Duodenal mucosa (tissue), 2 donors: ENCODE data around the gene OR51B6.
"Not testable (repeated sequence)": the region's sequence is repeated elsewhere in the genome, so short reads cannot be mapped to it uniquely, and the experiment has no call there.

Experiments used
- H3K27ac ChIP-seq: one replicate; pipeline ENCODE4 v1.7.0; 2013; ENCODE audit warnings: low read depth, low read length
- H3K27me3 ChIP-seq, 2 donors: one replicate each; pipeline ENCODE4 v1.7.0; 2013; ENCODE audit warnings: low read length in 2 of 2, control low read depth in 1 of 2; ENCODE audit not compliant: insufficient read depth in 2 of 2, control insufficient read depth in 1 of 2
- H3K36me3 ChIP-seq, 2 donors: one replicate each; pipeline ENCODE4 v1.7.0; 2013; ENCODE audit warnings: low read length in 2 of 2, control low read depth in 1 of 2; ENCODE audit not compliant: insufficient read depth in 2 of 2, control insufficient read depth in 1 of 2
- H3K4me1 ChIP-seq, 2 donors: one replicate each; pipeline ENCODE4 v1.7.0; 2013; ENCODE audit warnings: low read length in 2 of 2, control low read depth in 1 of 2; ENCODE audit not compliant: insufficient read depth in 2 of 2, control insufficient read depth in 1 of 2
- H3K4me3 ChIP-seq, 2 donors: one replicate each; pipeline ENCODE4 v1.7.0; 2013; ENCODE audit warnings: low read length in 2 of 2, low read depth in 1 of 2
- H3K9ac ChIP-seq, 2 donors: one replicate each; pipeline ENCODE4 v1.7.0; 2013; ENCODE audit warnings: low read length in 2 of 2, low read depth in 1 of 2
- H3K9me3 ChIP-seq, 2 donors: one replicate each; pipeline ENCODE4 v1.7.0; 2013; ENCODE audit warnings: low read length in 2 of 2, control low read depth in 1 of 2; ENCODE audit not compliant: control insufficient read depth in 1 of 2

Gene OR51B6

DNA sequence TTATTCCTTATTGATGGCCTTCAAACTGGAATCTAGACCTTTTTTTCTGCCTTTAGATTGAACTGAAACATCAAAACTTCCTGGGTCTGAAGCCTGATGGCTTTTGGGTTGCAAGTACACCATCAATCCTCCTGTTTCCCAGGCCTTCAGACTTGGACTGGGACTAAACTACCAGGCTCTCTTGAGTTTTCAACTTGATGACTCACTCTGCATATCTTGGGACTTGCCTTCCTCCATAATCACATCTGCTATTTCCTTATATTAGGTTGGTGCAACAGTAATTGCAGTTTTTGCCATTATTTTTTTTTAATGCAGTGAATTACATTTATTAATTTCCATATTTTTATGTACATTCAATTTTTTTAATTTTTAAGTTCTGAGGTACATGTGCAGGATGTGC is 15.0 kb upstream of the OR51B6 start:
- H3K9me3 ChIP-seq, result no peaks in the 10 kb centered on the region
- H3K4me3 ChIP-seq, result no peak overlapping the region
- no peak overlapping the region for H3K9ac ChIP-seq
- H3K27me3 ChIP-seq, result no peaks in the 10 kb centered on the region
- no peak overlapping the region for H3K27ac ChIP-seq
- no peaks in the 10 kb centered on the region for H3K36me3 ChIP-seq
- H3K4me1 ChIP-seq, result no peaks in the 10 kb centered on the region

DNA sequence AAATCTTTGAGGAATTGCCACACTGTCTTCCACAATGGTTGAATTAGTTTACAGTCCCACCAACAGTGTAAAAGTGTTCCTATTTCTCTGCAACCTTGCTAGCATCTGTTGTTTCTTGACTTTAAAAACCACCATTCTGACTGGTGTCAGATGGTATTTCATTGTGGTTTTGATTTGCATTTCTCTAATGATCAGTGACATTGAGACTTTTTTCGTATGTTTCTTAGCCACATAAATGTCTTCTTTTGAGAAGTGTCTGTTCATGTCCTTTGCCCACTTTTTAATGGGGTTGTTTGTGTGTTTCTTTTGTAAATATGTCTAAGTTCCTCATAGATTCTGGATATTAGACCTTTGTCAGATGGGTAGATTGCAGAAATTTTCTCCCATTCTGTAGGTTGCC is 14.1 kb upstream of the OR51B6 start:
- H3K4me1 ChIP-seq, H3K4me3 ChIP-seq, H3K27ac ChIP-seq, H3K27me3 ChIP-seq, H3K9ac ChIP-seq, H3K9me3 ChIP-seq, H3K36me3 ChIP-seq: not testable (repeated sequence)

DNA sequence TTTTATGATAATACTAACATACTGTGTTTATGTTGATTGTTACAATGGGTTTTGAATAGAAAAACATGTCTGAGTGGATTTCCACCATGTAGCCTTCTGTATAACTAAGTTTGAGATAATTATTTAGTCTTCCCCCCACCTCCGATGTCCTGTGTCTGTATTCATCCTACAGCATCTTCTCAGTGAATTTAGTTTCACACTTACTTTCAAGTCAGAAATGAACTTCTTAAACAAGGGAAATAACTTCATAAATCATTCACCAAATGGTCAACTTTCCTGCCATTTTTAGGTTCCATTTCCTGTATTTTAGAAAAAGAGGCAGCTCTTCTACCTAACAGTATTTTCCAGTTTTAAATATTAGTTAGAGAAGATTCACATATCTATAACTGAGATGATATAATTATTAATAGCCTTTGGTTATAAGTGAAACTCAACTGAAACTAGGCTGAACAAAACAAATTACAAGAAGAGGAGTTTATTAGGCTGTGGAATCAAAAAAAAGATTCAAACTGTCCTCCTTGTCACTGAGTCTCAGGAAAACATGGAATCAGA is 11.5 kb upstream of the OR51B6 start:
- H3K9me3 ChIP-seq, result no peaks in the 10 kb centered on the region
- no peak overlapping the region for H3K9ac ChIP-seq
- H3K27ac ChIP-seq, result no peak overlapping the region
- no peaks in the 10 kb centered on the region for H3K4me1 ChIP-seq
- no peaks in the 10 kb centered on the region for H3K36me3 ChIP-seq
- H3K27me3 ChIP-seq, result no peaks in the 10 kb centered on the region
- H3K4me3 ChIP-seq, result no peak overlapping the region

DNA sequence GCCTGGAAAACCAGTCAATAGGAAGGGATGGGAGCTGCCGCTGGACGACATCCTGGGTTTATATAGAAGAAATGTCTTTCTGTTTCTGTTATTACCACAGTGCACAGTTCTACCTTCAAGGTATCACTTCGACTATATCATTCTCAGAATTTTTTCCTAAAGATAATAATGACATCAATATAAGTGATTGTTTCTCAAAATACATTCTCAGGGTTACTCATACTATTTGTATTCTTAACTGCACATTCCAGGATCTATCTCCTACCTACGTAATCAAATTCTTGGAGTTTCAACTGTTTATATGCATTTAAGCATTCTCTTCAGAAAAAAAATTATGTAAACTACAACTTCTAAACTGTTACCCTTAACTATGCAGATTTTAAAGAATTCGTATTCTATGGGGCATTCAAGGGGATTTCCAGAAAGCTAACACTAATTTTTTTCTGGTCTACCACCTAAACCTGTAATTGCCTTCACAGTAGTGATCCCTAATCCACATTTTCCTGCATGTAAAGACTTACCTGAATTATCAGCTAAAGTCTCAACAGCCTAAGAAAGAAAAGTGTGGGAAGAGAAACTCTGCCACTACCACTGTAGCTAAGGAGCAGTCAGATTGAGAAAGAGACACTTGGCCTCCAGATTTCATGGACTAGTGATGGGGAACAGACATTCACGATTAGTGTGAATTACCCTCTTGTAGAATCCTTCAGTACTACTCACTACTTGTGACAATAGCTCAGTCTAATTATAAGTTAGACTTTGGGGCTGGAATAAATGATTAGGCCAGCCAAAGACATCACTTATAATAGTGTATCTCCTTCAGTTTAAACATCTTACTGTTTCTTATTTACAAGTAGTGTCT is 7.6 kb upstream of the OR51B6 start, which contains the start of gene OR51B5:
TSS of gene OR51B5 (minus strand) at position 51 of the 862 bp plus-strand sequence. CDS start at position 51, 0 bp downstream.
- Histone ChIP-seq H3K4me1 (no peaks in the 10 kb centered on the region), H3K36me3 (no peaks in the 10 kb centered on the region), H3K27me3 (no peaks in the 10 kb centered on the region), H3K9me3 (no peaks in the 10 kb centered on the region), H3K27ac (no peak within 1 kb of the TSS), H3K4me3 (no peak within 1 kb of the TSS), H3K9ac (no peak within 1 kb of the TSS)

DNA sequence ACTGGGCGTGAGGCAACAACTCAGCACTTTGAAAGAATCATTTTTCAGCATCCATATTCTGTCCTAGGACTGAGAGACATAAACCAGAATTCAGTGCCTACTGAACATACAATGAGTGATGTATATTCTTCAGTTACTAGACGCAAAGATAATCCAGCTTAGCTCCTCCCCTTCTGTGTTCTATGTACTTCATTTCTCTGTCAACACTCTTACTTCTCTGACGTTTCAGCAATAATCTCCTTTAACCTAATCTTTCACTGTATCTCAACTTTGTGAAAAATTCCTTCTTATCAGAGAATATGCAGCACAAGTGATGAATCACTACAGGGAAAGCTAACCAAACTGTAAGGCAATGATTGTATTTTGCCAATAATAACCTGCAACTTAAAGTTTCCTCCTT is 5.5 kb upstream of the OR51B6 start:
- Histone ChIP-seq H3K4me3 (no peak overlapping the region), H3K27ac (no peak overlapping the region), H3K27me3 (no peaks in the 10 kb centered on the region), H3K9me3 (no peaks in the 10 kb centered on the region), H3K9ac (no peak overlapping the region), H3K36me3 (no peaks in the 10 kb centered on the region), H3K4me1 (no peaks in the 10 kb centered on the region)

DNA sequence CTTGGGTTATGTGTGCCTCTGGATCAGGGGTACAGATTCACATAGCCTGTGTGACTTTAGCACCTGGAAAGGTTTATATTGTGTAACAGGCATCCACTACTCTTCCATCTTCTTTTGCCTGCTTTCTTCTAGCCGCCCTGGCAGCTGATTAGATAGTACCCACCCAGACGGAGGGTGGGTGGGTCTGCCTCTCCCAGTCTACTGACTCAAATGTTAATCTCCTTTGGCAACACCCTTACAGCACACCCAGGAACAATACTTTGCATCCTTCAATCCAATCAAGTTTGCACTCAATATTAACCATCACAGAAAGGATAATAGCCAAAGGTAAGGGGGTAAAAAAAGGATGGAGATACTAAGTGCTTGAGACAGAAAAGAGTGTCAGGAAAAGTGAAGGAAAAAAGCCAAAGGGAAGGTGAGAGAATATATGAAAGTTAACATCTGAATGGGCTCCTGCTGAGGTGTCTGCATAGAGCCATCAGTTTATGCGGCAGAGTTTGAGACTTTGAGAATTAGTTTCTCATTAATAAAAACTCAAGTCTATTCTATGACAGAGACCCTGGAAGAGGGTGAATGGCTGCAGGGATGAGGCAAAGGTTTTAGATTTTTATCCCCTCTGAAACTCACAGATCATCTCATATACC is 2.6 kb upstream of the OR51B6 start:
- Histone ChIP-seq H3K9me3 (no peaks in the 10 kb centered on the region), H3K27me3 (no peaks in the 10 kb centered on the region), H3K4me3 (no peak overlapping the region), H3K27ac (no peak overlapping the region), H3K9ac (no peak overlapping the region), H3K4me1 (no peaks in the 10 kb centered on the region), H3K36me3 (no peaks in the 10 kb centered on the region)

DNA sequence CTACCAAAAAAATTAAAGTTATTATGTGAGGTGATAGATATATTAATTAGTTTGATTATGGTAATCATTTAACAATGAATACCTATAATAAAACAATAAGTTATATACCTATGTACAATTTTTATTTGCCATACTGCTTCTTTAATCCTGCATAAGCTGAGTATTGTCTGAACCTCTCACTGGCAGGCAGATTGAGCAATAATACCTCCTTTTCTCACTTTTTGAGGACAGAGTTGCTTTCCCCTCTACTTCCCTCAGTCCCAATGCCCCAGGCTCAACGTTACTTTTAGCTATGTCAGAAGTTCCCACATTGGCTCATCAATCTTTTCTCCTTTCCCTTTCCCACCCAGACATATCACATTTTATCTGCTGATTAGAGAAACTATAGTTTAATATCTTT is 1.8 kb upstream of the OR51B6 start:
- no peaks in the 10 kb centered on the region for H3K36me3 ChIP-seq
- H3K4me1 ChIP-seq, result no peaks in the 10 kb centered on the region
- no peak overlapping the region for H3K4me3 ChIP-seq
- no peaks in the 10 kb centered on the region for H3K27me3 ChIP-seq
- no peak overlapping the region for H3K27ac ChIP-seq
- H3K9ac ChIP-seq, result no peak overlapping the region
- no peaks in the 10 kb centered on the region for H3K9me3 ChIP-seq

DNA sequence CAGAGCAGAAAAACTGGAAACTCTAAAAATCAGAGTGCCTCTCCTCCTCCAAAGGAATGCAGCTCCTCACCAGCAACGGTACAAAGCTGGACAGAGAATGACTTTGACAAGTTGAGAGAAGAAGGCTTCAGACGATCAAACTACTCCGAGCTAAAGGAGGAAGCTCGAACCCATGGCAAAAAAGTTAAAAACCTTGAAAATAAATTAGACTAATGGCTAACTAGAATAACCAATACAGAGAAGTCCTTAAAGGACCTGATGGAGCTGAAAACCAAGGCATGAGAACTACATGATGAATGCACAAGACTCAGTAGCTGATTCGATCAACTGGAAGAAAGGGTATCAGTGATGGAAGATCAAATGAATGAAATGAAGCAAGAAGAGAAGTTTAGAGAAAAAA is 4.7 kb downstream of the OR51B6 start:
- H3K27me3 ChIP-seq, H3K36me3 ChIP-seq, H3K4me1 ChIP-seq, H3K9me3 ChIP-seq, H3K9ac ChIP-seq, H3K27ac ChIP-seq, H3K4me3 ChIP-seq: not testable (repeated sequence)

DNA sequence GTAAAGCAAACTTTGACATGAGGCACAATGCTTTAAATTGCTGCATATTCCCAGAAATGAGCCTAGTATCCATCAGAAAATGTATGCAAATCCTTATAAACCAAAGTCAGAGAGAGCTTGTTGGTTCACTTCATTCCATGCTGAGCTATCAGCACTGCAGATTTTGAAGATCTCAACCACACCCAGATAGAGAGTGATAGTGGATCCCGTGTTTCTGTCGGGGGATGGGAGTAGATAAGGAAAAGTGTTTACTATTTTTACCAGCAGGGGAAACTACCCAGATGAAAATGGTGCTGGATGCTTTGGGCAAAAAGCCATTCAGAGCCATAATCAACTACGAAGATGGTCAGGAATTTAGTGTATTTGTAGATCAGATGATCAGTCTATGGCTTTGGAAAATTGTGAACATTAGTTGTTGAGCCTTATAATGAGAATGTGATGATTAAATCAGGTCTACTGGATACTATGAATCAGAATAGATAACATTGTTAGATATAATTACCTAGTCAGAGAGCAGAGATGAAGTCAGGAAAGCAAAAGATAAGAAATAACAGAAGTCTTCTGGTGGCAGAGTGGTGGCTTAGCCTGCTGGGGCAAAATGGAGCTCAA is 10.8 kb downstream of the OR51B6 start:
- Histone ChIP-seq H3K36me3 (no peaks in the 10 kb centered on the region), H3K4me3 (no peak overlapping the region), H3K27me3 (no peaks in the 10 kb centered on the region), H3K27ac (no peak overlapping the region), H3K4me1 (no peaks in the 10 kb centered on the region), H3K9ac (no peak overlapping the region), H3K9me3 (no peaks in the 10 kb centered on the region)

DNA sequence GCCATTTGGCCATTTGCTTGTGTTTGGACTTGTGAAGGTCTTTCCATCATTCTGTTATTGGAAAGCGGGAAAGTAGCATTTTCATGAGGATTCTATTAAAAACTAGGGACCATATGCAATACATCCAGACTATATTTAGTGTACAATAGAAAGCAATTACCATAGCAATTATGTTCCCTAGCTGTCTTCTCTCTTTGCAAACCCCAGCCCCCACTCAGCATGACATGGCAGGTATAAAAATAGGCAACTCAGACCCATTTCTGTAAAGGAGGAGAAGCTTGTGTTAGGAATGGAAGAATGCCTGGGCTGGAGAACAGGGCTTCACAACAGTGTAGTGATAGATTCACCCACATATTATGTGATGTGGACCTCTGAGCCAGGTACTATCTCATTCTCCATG is 12.4 kb downstream of the OR51B6 start:
- H3K4me1 ChIP-seq, result no peaks in the 10 kb centered on the region
- no peak overlapping the region for H3K9ac ChIP-seq
- H3K36me3 ChIP-seq, result no peaks in the 10 kb centered on the region
- no peak overlapping the region for H3K4me3 ChIP-seq
- H3K9me3 ChIP-seq, result no peaks in the 10 kb centered on the region
- H3K27ac ChIP-seq, result no peak overlapping the region
- no peaks in the 10 kb centered on the region for H3K27me3 ChIP-seq
